GM12892 (cell line): ENCODE data around the gene AMZ1.

Experiments
- POLR2A ChIP-seq: IDR thresholded peaks from 2 replicates; pipeline ENCODE4 v1.6.1; 2011; ENCODE audit warnings: low read depth, low read length, control low read depth
- POLR2AphosphoS5 ChIP-seq: IDR thresholded peaks from 2 replicates; pipeline ENCODE4 v1.6.1; 2011; ENCODE audit warnings: low read depth, low read length, control low read depth

- TF ChIP-seq POLR2A = no peak
- no peak for TF ChIP-seq POLR2AphosphoS5
Measured at GRCh38 chr7:2724453-2725177, 36.6 kb downstream of the AMZ1 start.
